Measurements from ENCODE around the gene CA5A. TPM values are rescaled to one million over a fixed set of nuclear protein-coding genes. Genes with fewer than 3 reads are reported as not detected.

CA5A gene
- total RNA-seq, 1 donor from 2014 or later: not detected

DNA sequence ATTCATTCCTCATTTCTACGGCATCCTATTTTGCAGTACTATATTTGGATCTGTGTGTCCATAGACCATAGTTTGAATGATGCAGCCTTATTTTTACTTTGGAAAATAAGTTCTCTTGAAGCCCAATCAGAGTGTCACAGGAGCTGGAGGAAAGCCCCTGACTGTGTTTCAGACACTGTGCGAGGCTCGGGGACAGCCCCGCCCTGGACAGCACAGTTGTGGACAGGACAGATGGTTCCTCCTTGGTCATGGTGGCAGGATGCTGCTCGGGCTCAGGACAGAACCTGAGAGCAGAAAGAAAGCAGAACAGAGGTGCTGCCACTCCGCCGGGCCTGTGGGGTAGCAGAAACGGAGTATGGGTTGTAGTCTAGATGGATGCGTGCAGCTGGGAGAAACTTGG lies 37.8 kb upstream of the CA5A start:
- H3K27ac Mint-ChIP-seq: peak overlapping the region; percentile 2
- H3K4me1 Mint-ChIP-seq: peaks cover 27% of the 10 kb centered on the region
- H3K4me3 Mint-ChIP-seq: no peak overlapping the region
- ATAC-seq (ENCODE audit: low read depth) (no peak), DNase-seq (no peak)
- no peaks in the 10 kb centered on the region for H3K27me3 Mint-ChIP-seq
- intact Hi-C loops (cut with micrococcal nuclease): no loop called here
- peaks cover 73% of the 10 kb centered on the region for H3K36me3 Mint-ChIP-seq (ENCODE audit: low read depth)
- POLR2A ChIA-PET: no interaction called here
- TF ChIP-seq, protein P1, sequence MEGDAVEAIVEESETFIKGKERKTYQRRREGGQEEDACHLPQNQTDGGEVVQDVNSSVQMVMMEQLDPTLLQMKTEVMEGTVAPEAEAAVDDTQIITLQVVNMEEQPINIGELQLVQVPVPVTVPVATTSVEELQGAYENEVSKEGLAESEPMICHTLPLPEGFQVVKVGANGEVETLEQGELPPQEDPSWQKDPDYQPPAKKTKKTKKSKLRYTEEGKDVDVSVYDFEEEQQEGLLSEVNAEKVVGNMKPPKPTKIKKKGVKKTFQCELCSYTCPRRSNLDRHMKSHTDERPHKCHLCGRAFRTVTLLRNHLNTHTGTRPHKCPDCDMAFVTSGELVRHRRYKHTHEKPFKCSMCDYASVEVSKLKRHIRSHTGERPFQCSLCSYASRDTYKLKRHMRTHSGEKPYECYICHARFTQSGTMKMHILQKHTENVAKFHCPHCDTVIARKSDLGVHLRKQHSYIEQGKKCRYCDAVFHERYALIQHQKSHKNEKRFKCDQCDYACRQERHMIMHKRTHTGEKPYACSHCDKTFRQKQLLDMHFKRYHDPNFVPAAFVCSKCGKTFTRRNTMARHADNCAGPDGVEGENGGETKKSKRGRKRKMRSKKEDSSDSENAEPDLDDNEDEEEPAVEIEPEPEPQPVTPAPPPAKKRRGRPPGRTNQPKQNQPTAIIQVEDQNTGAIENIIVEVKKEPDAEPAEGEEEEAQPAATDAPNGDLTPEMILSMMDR (IDR thresholded peaks at IDR 0.05): no peak
- peaks cover 12% of the 10 kb centered on the region for H3K9me3 Mint-ChIP-seq
- CTCF ChIA-PET: no interaction called here

DNA sequence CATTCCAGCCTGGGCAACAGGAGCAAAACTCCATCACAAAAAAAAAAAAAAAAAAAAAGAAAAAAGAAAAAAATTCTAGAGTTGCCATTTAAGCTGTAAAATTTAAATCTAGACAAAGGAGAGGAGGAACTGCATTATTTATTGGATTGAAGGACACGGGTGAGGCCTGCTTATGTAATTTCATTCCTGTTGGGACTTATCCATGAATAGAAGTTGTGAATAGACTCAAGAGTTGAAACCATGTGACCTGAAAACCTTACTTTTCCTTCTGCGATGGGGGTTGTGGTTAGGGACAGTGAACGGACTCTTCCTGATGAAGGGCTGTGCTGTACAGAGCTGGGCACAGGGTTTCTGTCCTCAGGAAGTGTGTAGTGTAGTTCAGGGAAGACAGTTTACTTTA lies 37.4 kb upstream of the CA5A start:
- ATAC-seq (ENCODE audit: low read depth): no peak
- intact Hi-C loops (cut with micrococcal nuclease): no loop called here
- CTCF ChIA-PET: no interaction called here
- POLR2A ChIA-PET: no interaction called here
- H3K27me3 Mint-ChIP-seq: no peaks in the 10 kb centered on the region
- H3K4me1 Mint-ChIP-seq: peaks cover 30% of the 10 kb centered on the region
- H3K4me3 Mint-ChIP-seq: no peak overlapping the region
- DNase-seq: no peak
- H3K9me3 Mint-ChIP-seq: peaks cover 12% of the 10 kb centered on the region
- H3K36me3 Mint-ChIP-seq (ENCODE audit: low read depth): peaks cover 71% of the 10 kb centered on the region
- TF ChIP-seq, protein P1 (IDR thresholded peaks at IDR 0.05): no peak
- no peak overlapping the region for H3K27ac Mint-ChIP-seq

DNA sequence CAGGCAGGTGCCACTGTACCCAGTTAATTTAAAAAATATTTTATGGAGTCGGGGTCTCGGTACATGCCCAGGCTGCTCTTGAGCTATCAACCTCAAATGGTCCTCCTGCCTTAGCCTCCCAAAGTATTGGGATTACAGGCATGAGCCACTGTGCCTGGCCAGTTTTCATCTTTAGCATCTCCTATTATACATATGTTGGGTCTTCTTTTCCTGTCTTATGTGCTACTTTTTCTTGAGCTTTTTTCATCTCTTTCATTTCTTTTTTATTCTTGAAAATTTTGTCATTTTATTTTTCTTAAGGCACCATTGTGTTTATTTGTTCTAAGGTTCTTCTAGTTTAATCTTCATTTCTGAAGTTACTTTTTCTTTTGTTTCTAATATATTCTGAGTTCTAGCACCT lies 35.6 kb upstream of the CA5A start:
- POLR2A ChIA-PET: no interaction called here
- ATAC-seq (ENCODE audit: low read depth) (no peak), DNase-seq (no peak)
- TF ChIP-seq, protein P1 (IDR thresholded peaks at IDR 0.05): no peak
- intact Hi-C loops (cut with micrococcal nuclease): no loop called here
- Mint-ChIP-seq H3K27me3 (no peaks in the 10 kb centered on the region), H3K27ac (no peak overlapping the region), H3K4me1 (peaks cover 36% of the 10 kb centered on the region), H3K9me3 (peaks cover 12% of the 10 kb centered on the region), H3K36me3 (ENCODE audit: low read depth) (peaks cover 60% of the 10 kb centered on the region), H3K4me3 (no peak overlapping the region)
- CTCF ChIA-PET: no interaction called here

DNA sequence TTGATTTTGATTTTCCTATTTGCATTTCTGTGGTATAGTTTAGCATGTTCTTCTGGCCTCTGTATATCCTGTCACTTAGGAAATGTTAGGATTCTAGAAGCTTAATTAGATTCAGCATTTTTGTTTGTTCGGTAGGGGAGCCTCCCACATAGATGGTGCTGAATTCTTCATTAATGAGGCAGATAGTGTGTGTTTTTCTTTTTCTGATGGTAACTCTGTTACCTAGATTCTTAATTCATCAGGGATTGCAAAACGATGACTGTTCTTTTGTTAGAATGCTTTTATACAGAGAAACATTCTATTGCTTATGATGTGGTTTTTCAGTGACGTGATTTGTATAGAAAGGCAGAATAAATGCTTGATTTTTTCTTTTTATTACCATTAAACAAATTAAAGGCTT lies 33.9 kb upstream of the CA5A start:
- Mint-ChIP-seq H3K9me3 (peaks cover 12% of the 10 kb centered on the region), H3K4me1 (peaks cover 51% of the 10 kb centered on the region), H3K27ac (no peak overlapping the region), H3K4me3 (no peak overlapping the region), H3K27me3 (no peaks in the 10 kb centered on the region), H3K36me3 (ENCODE audit: low read depth) (peaks cover 45% of the 10 kb centered on the region)
- intact Hi-C loops (cut with micrococcal nuclease): no loop called here
- ATAC-seq (ENCODE audit: low read depth) (no peak), DNase-seq (no peak)
- ChIA-PET POLR2A (no interaction called here), CTCF (no interaction called here)
- TF ChIP-seq, protein P1 (IDR thresholded peaks at IDR 0.05): no peak

DNA sequence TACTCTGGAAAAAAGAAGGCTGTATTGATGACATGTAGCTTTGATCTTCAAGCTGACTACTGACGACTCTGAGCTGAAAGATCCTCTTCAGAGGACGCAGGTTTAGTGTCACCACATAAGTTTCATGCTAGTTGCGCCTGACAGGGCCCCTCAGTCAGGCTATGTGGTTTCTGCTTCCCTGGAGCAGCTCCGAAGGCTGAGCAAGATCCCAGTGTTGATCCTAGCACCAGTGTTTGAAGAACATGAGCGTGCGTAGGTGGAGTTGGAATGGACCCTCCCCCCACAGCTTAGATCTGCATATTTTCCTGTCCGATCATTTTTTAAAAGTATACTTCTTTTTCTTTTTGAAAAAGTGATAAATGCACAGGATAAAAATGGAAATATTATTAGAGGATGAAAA lies 32.2 kb upstream of the CA5A start:
- Mint-ChIP-seq H3K4me1 (peaks cover 59% of the 10 kb centered on the region), H3K9me3 (peaks cover 12% of the 10 kb centered on the region), H3K27ac (no peak overlapping the region), H3K4me3 (no peak overlapping the region), H3K27me3 (no peaks in the 10 kb centered on the region), H3K36me3 (ENCODE audit: low read depth) (peaks cover 36% of the 10 kb centered on the region)
- CTCF ChIA-PET: interaction anchor here (0.7 kb wide), 1 partner anchor 195 kb away, joined by 3 read pairs; no protein-coding TSS in a partner anchor
- ATAC-seq (ENCODE audit: low read depth): no peak
- TF ChIP-seq, protein P1 (IDR thresholded peaks at IDR 0.05): no peak
- DNase-seq: no peak
- intact Hi-C loops (cut with micrococcal nuclease): no loop called here
- POLR2A ChIA-PET: interaction anchor here (0.6 kb wide), 1 partner anchor 17 kb away, joined by 3 read pairs; the partner anchor contains the start of gene BANP

All from activated B cell treated with CpG ODN at 0.5 μM for 24 hours (primary cell).